HK-2 (cell line): ENCODE measurements around the gene NFIB.

ENCODE experiments used
- DNase-seq: peaks from one replicate; pipeline ENCODE4 v3.0.0-alpha.2; 2018; ENCODE audit not compliant: unreplicated experiment

The NFIB gene

GRCh38 chr9:14320271-14321181 is 6.6 kb upstream of the NFIB start:
- DNase-seq, result no peak

- DNase-seq, result no peak
Observed at GRCh38 chr9:14318934-14319580, 5.1 kb upstream of the NFIB start.

- DNase-seq, result no peak
Observed at GRCh38 chr9:14318361-14318760, 4.4 kb upstream of the NFIB start.

GRCh38 chr9:14317667-14318320 is 3.9 kb upstream of the NFIB start:
- DNase-seq, result no peak

- no peak for DNase-seq
Observed at GRCh38 chr9:14316602-14317300, 2.8 kb upstream of the NFIB start.

GRCh38 chr9:14315875-14316601 is 2.1 kb upstream of the NFIB start:
- DNase-seq, result no peak

GRCh38 chr9:14314929-14315874 is 1.3 kb upstream of the NFIB start:
- DNase-seq, result peak; percentile 75

GRCh38 chr9:14314424-14314928 is 535 bp upstream of the NFIB start:
- DNase-seq, result peak; percentile 67

- DNase-seq, result peak; percentile 35
Observed at GRCh38 chr9:14313378-14313940, 482 bp downstream of the NFIB start.

GRCh38 chr9:14312719-14313377 is 1.1 kb downstream of the NFIB start:
- DNase-seq, result peak; percentile 45

GRCh38 chr9:14311956-14312685 is 1.8 kb downstream of the NFIB start:
- DNase-seq, result no peak

- DNase-seq, result no peak
Observed at GRCh38 chr9:14311171-14311949, 2.6 kb downstream of the NFIB start.

- DNase-seq, result no peak
Observed at GRCh38 chr9:14310311-14310710, 3.6 kb downstream of the NFIB start.

GRCh38 chr9:14309403-14309802 is 4.5 kb downstream of the NFIB start:
- no peak for DNase-seq

GRCh38 chr9:14308853-14309145 is 5.1 kb downstream of the NFIB start:
- no peak for DNase-seq

GRCh38 chr9:14307989-14308852 is 5.7 kb downstream of the NFIB start:
- no peak for DNase-seq
